NOMO-1 (cell line): Measurements from ENCODE around the gene CIBAR2.
A peak's percentile ranks its signal among the peaks of the same experiment; 100 is the strongest.
"Not testable (repeated sequence)": the region's sequence is repeated elsewhere in the genome, so short reads cannot be mapped to it uniquely, and the experiment has no call there.

Experiments
- DNase-seq, 2 experiments: peaks; one replicate each; lab custom pipeline; 2025; ENCODE audit not compliant: unreplicated experiment in 2 of 2; lab: John Stamatoyannopoulos, UW

CIBAR2 gene

DNA sequence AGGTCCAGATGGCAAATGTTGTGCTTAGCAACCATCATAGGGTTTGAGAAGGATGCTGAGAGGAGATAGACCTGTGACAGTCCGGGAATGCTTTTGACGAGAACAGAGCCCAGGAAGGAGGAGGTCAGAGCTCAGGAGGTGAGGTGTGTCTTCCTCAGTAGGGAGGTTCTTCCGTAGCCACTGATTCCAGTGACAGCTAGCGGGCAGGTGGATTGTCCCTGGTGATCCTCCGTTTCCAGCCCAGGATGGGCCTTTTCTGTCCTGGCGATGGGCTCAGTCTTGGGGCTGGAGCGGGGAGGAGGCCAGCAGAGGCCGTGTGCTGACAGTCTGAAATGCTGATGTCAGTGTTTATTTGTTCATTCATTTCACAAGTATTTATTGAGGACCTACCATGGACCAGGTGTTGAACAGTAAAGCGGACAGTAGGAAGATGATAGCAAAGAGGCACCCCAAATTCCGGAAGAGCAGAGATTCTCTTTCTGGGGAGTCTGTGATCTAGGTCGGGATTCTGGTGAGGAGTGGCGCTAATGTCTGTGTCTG, 45.9 kb downstream of the CIBAR2 start:
- no peak for DNase-seq

DNA sequence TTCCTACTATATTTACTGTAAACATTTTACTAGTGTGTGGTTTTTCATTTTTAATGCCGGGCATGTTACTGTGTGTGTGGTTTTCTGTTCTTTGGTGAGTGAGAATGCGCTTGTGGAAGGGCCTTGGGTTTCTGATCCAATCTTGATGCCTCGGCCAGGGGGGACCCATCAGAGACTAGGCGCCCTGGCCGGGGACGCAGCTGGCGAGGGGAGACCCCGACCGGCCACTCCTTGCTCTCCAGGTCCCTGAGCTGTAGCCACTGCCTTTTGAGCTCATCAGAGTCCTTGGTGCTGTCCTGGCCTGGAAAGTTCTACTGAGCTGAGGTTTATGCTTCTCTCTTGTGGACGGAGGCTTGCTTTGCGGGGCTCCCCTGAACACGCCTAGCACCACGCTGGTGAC, 47.2 kb downstream of the CIBAR2 start:
- DNase-seq, result no peak

GRCh38 chr16:85064186-85064585, 48.1 kb downstream of the CIBAR2 start:
- DNase-seq, result no peak

- no peak for DNase-seq
Observed at GRCh38 chr16:85062845-85063244, 49.4 kb downstream of the CIBAR2 start.

DNA sequence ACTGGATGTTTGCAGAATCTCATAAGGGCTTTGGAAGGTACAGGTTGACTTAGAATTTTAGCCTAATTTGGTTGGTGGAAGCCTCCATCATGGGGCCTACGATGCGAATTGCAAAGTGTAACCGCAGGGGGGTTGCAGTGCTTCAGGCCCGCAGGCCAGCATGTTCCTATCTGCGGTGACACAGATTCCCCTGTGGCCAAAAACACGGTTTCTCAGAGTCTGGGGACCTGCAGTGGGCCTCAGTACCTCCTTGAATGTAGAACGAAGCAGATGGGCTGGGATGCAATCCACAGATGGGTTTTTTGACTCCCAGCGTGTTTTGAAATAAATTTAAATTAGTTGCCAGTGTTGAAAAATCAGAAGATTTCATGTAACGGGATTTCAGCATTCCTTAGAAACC, 49.9 kb downstream of the CIBAR2 start:
- no peak for DNase-seq

DNA sequence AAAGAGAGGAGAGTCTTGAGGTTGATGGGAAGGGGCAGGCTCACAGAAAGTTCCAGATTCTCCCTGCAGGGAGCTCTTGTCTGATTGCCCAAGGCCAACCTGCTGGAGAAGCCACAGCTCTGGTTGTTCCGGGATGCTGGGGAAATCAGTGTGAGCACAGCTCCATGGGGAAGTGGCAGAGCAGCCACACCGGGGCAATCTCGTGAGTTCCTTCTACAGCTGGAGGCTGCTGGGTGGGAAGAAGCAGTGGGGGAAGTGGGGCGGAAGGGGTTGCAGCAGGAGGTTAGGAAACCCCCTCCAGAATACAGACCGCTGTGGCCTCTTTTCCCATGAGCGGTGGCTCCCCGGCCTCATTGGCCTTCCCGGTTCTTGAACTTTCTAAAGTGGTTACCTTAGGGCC, 50.7 kb downstream of the CIBAR2 start:
- DNase-seq, result peak; percentile 59 to 61

DNA sequence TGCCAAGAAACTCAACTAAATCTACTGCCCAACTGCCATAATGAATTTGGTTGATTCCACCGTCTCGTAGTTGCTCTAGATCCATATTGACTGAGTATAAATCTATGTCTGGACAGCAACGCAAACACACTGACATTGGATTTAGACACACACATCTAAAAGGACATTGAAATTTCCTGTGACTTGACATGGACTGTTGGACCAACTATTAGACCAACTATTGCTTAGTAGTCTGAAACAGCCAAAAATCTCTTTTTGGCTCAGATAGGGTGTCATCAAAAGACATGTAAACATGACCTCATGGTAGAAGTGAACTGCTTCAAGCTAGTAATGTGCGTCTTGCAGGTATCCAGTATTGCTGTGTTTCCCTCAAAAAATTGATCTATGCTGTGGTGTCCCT, 53.4 kb downstream of the CIBAR2 start:
- DNase-seq, result no peak

- no peak for DNase-seq
Observed at GRCh38 chr16:85057948-85058347, 54.3 kb downstream of the CIBAR2 start.

GRCh38 chr16:85057212-85057889, 54.9 kb downstream of the CIBAR2 start:
- no peak for DNase-seq

DNA sequence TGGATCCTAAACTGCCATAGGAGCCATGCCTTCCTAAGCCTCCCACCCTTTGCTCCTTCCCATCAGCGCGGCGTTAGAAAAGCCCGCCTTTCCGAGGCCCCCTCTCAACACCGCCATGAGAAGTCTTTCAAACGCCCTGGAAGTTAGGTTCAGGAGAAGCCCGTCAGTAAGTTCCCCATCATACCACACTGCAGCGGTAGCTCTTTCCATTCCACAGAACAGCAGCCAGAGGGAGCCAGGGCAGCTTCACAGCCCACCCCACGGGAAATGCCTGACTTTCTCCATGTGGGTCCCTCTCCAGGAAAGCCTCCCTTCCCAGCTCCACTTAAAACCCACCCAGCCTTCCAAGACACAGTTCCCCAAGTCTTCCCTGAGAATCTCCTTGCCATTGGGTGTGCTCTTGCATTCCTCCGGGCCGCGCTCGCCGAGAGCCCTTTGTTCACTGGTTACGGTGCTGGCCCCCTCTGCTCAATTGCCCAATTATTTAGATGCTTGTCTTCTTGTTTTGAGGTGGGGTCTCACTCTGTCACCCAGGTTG, 56.0 kb downstream of the CIBAR2 start:
- DNase-seq, result peak in 1 of 2 experiments; percentile 37

GRCh38 chr16:85055493-85056210, 56.6 kb downstream of the CIBAR2 start:
- DNase-seq, result peak; percentile 95 to 99

DNA sequence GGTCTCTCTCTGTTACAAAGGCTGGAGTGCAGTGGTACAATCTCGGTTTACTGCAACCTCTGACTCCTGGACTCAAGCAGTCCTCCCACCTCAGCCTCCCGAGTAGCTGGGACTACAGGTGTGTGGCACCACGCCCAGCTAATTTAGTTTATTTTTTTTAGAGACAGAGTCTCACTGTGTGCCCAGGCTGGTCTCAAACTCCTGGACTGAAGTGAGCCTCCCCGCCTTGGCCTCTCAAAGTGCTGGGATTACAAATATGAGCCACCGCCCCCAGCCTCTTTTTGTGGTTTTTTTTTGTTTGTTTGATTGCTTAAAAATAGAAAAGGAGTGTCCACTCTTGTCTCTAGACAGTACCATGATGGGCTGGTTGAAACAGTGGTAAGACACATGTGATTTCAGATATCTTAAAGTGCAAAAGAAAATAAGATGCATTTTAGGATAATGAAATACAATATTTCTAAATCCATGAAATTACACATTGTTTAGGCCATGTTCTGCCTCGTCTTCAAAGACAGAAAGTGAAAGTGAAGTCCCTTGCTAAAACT, 57.3 kb downstream of the CIBAR2 start:
- no peak for DNase-seq

- not testable (repeated sequence) for DNase-seq
Observed at GRCh38 chr16:85054321-85054720, 58.0 kb downstream of the CIBAR2 start.

DNA sequence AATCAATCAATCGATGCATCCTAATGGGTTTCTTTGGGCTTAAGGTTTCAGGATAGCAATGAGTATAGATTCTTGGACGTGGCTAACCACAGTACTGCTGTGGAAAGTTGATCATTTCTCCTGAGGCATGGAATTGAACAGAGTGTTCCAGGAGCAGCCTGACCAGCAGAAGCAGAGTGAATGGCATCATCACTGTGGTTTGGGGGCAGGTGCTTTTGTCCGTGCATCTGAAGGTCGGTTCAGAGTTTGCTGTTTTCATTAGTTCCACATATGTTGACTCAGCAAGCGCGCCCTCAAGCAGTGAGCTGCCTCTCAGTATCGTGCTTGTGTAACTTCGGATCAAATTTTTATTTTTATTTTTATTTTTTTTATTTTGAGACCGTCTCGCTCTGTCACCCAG, 59.7 kb downstream of the CIBAR2 start:
- no peak for DNase-seq

DNA sequence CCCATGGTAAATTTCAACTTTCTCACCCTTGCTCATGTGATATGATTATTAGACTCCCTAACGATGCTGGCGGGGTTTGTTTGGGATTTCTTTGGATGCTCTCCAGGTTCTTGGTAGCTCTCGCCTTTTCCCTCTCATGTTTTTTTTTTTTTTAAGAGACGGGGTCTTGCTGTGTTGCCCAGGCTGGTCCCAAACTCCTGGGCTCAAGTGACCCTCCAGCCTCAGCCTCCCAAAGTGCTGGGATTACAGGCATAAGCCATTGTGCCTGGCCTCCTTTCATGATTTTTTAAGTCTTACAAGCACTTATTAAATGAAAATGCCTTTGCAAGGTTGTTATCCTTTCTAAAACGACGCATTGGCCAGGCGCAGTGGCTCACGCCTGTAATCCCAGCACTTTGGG, 60.6 kb downstream of the CIBAR2 start:
- DNase-seq, result no peak

- no peak for DNase-seq
Observed at GRCh38 chr16:85051067-85051581, 61.1 kb downstream of the CIBAR2 start.

- no peak for DNase-seq
Observed at GRCh38 chr16:85049706-85050305, 62.5 kb downstream of the CIBAR2 start.

GRCh38 chr16:85048921-85049562, 63.2 kb downstream of the CIBAR2 start:
- no peak for DNase-seq
